Colonic mucosa (tissue), 4 donors: ENCODE measurements around the gene DNAJA4. TPM values are rescaled to one million over a fixed set of nuclear protein-coding genes. Genes with fewer than 3 reads are reported as not detected.

ENCODE experiments used
- DNase-seq: peaks from one replicate; pipeline ENCODE4 v3.0.0-alpha.2; 2020
- H3K27ac ChIP-seq: fragments of 200-600 bp; one replicate; pipeline ENCODE4 v1.8.0; 2021
- H3K27me3 ChIP-seq: fragments of 200-600 bp; one replicate; pipeline ENCODE4 v1.8.0; 2021
- H3K36me3 ChIP-seq: fragments of 200-600 bp; one replicate; pipeline ENCODE4 v1.8.0; 2021
- H3K4me1 ChIP-seq: fragments of 200-600 bp; one replicate; pipeline ENCODE4 v1.8.0; 2021; ENCODE audit warnings: mild to moderate bottlenecking
- H3K4me3 ChIP-seq: fragments of 200-600 bp; one replicate; pipeline ENCODE4 v1.8.0; 2021
- H3K9ac ChIP-seq, 2 donors: one replicate each; pipeline ENCODE4 v1.7.0; 2013; ENCODE audit warnings: control low read depth in 2 of 2, low read depth in 2 of 2, low read length in 2 of 2
- H3K9me3 ChIP-seq: fragments of 200-600 bp; one replicate; pipeline ENCODE4 v1.8.0; 2021
- CTCF ChIP-seq: fragments of 200-600 bp; IDR thresholded peaks from one replicate; pipeline ENCODE4 v1.8.0; 2022; ENCODE audit warnings: antibody characterized with exemption, mild to moderate bottlenecking
- intact Hi-C: fragments of 100-400 bp; cut with DNase I; formaldehyde crosslinking; loops from one replicate; pipeline ENCODE4 v1.14.1; 2022
- total RNA-seq, 2 donors: library from RNA; stranded (reverse); fragmentation: NEBNext Ultra II Directional in 1 of 2; extraction: Animal tissue kit (Norgen Biotek cat#: 25700) in 1 of 2; gene quantifications; one replicate each; pipeline ENCODE4 v1.2.1, GENCODE V29; 2021
- donor health status: healthy.
- donor health status: DM: no; HTN: no; CAD: no.
- donor health status: DM: no; HTN: no; CAD: no.

Gene DNAJA4
- total RNA-seq, 2 donors from 2014 or later: 42.6 to 54.5 TPM

- Histone ChIP-seq H3K9me3 (no peaks in the 10 kb centered on the region), H3K27me3 (no peaks in the 10 kb centered on the region), H3K4me3 (no peak overlapping the region), H3K9ac (peak overlapping the region in 1 of 2 donors; percentile 12), H3K27ac (no peak overlapping the region), H3K4me1 (no peaks in the 10 kb centered on the region), H3K36me3 (peaks cover 9% of the 10 kb centered on the region)
- no peak for TF ChIP-seq CTCF
- intact Hi-C loops: no loop called here
- DNase-seq: no peak
These were observed 11.9 kb downstream of the DNAJA4 start for GRCh38 chr15:78276064-78276943.

GRCh38 chr15:78280319-78281072 lies 16.1 kb downstream of the DNAJA4 start:
- Histone ChIP-seq H3K9ac (no peak overlapping the region), H3K4me3 (no peak overlapping the region), H3K9me3 (no peaks in the 10 kb centered on the region), H3K36me3 (peaks cover 23% of the 10 kb centered on the region), H3K27me3 (no peaks in the 10 kb centered on the region), H3K4me1 (no peaks in the 10 kb centered on the region), H3K27ac (no peak overlapping the region)
- TF ChIP-seq CTCF: no peak
- DNase-seq: no peak
- intact Hi-C loops: no loop called here

- no peak overlapping the region for H3K9ac ChIP-seq
- H3K9me3 ChIP-seq: no peaks in the 10 kb centered on the region
- intact Hi-C loops: no loop called here
- H3K4me3 ChIP-seq: no peak overlapping the region
- H3K36me3 ChIP-seq: peaks cover 23% of the 10 kb centered on the region
- no peaks in the 10 kb centered on the region for H3K4me1 ChIP-seq
- TF ChIP-seq CTCF: no peak
- no peaks in the 10 kb centered on the region for H3K27me3 ChIP-seq
- H3K27ac ChIP-seq: no peak overlapping the region
- DNase-seq: no peak
These were observed 18.0 kb downstream of the DNAJA4 start for GRCh38 chr15:78282324-78282723.

GRCh38 chr15:78284758-78285157 lies 20.4 kb downstream of the DNAJA4 start:
- intact Hi-C loops: no loop called here
- TF ChIP-seq CTCF: no peak
- Histone ChIP-seq H3K36me3 (peaks cover 19% of the 10 kb centered on the region), H3K27me3 (no peaks in the 10 kb centered on the region), H3K27ac (no peak overlapping the region), H3K9ac (no peak overlapping the region), H3K9me3 (no peaks in the 10 kb centered on the region), H3K4me3 (no peak overlapping the region), H3K4me1 (no peaks in the 10 kb centered on the region)
- no peak for DNase-seq

GRCh38 chr15:78290222-78290621 lies 25.9 kb downstream of the DNAJA4 start:
- no peak overlapping the region for H3K9ac ChIP-seq
- H3K4me1 ChIP-seq: no peaks in the 10 kb centered on the region
- no peaks in the 10 kb centered on the region for H3K9me3 ChIP-seq
- intact Hi-C loops: no loop called here
- H3K36me3 ChIP-seq: no peaks in the 10 kb centered on the region
- H3K27me3 ChIP-seq: no peaks in the 10 kb centered on the region
- no peak overlapping the region for H3K27ac ChIP-seq
- no peak overlapping the region for H3K4me3 ChIP-seq
- TF ChIP-seq CTCF: no peak
- no peak for DNase-seq
